HepG2 (cell line): ENCODE results near the gene DMPK. TPM values are rescaled to one million over a fixed set of nuclear protein-coding genes. Genes with fewer than 3 reads are reported as not detected.

Experiments
- GPN1 ChIP-seq: sonication (generic); formaldehyde crosslinking; IDR thresholded peaks from 2 replicates; pipeline ENCODE4 v1.5.1; 2020; ENCODE audit warnings: missing genetic modification reagents, borderline replicate concordance
- GTF2F1 ChIP-seq: fragments of 150-350 bp; IDR thresholded peaks from 2 replicates; pipeline ENCODE4 v1.6.1; 2014; ENCODE audit warnings: low read length
- HMG20B ChIP-seq: conservative IDR thresholded peaks from 2 replicates; pipeline ENCODE4 v1.6.1; 2016; ENCODE audit warnings: missing genetic modification reagents, missing compliant biosample characterization
- JUNB ChIP-seq: sonication (generic); formaldehyde crosslinking; IDR thresholded peaks from 2 replicates; pipeline ENCODE4 v1.8.0; 2022; ENCODE audit warnings: missing genetic modification reagents, mild to moderate bottlenecking, borderline replicate concordance
- KMT2A ChIP-seq: sonication (generic); formaldehyde crosslinking; IDR thresholded peaks from 2 replicates; pipeline ENCODE4 v1.4.0; 2020; ENCODE audit warnings: missing genetic modification reagents
- MIXL1 ChIP-seq: IDR thresholded peaks from 2 replicates; pipeline ENCODE4 v1.6.1; 2016
- NFRKB ChIP-seq: fragments of 450-650 bp; IDR thresholded peaks from 2 replicates; pipeline ENCODE4 v1.6.1; 2017
- RBFOX2 ChIP-seq: fragments of 200-400 bp; formaldehyde crosslinking; IDR thresholded peaks from 2 replicates; pipeline ENCODE4 v1.6.1; 2017; ENCODE audit warnings: low read depth, mild to moderate bottlenecking, low read length
- RFXAP ChIP-seq: sonication (generic); formaldehyde crosslinking; IDR thresholded peaks from 2 replicates; pipeline ENCODE4 v1.4.0; 2020; ENCODE audit warnings: missing genetic modification reagents, borderline replicate concordance
- SMAD3 ChIP-seq: sonication (generic); formaldehyde crosslinking; IDR thresholded peaks from 2 replicates; pipeline ENCODE4 v1.4.0; 2020; ENCODE audit warnings: missing genetic modification reagents
- TBX3 ChIP-seq: fragments of 450-650 bp; IDR thresholded peaks from 2 replicates; pipeline ENCODE4 v1.6.1; 2017; ENCODE audit warnings: antibody characterized with exemption, mild to moderate bottlenecking, inconsistent platforms, borderline replicate concordance
- ZBTB3 ChIP-seq: sonication (generic); formaldehyde crosslinking; IDR thresholded peaks from 2 replicates; pipeline ENCODE4 v1.4.0; 2020; ENCODE audit warnings: low read depth, mild to moderate bottlenecking, moderate library complexity, missing genetic modification reagents, borderline replicate concordance
- ZNF33B ChIP-seq: sonication (generic); formaldehyde crosslinking; IDR thresholded peaks from 2 replicates; pipeline ENCODE4 v1.5.1; 2020; ENCODE audit warnings: mild to moderate bottlenecking, missing genetic modification reagents
- ZNF431 ChIP-seq: sonication (generic); formaldehyde crosslinking; IDR thresholded peaks from 2 replicates; pipeline ENCODE4 v1.9.0; 2022; ENCODE audit warnings: missing genetic modification reagents, low read depth, mild to moderate bottlenecking, borderline replicate concordance
- ZNF619 ChIP-seq: sonication (generic); formaldehyde crosslinking; IDR thresholded peaks from 2 replicates; pipeline ENCODE4 v1.4.0; 2020; ENCODE audit warnings: mild to moderate bottlenecking, missing genetic modification reagents
- ZNF776 ChIP-seq: sonication (generic); formaldehyde crosslinking; IDR thresholded peaks from 2 replicates; pipeline ENCODE4 v1.4.0; 2020; ENCODE audit warnings: mild to moderate bottlenecking, missing genetic modification reagents
- ZNF839 ChIP-seq: sonication (generic); formaldehyde crosslinking; IDR thresholded peaks from 2 replicates; pipeline ENCODE4 v1.4.0; 2020; ENCODE audit warnings: missing genetic modification reagents, mild to moderate bottlenecking, borderline replicate concordance
- polyA plus RNA-seq, 8 experiments: library from polyadenylated mRNA; depleted of rRNA in 3 of 8; stranded (reverse) in 7 of 8; unstranded in 1 of 8; fragments of >200 nt; fragmentation: Illumina TruSeq in 4 of 8; extraction: Trizol in 4 of 8; gene quantifications; 2 replicates each; pipeline versions ENCODE4 v1.2.1 to v1.2.3, GENCODE V29; 2011 to 2016; ENCODE audit warnings: low read depth in 4 of 8, missing spikeins in 1 of 8, mixed read lengths in 1 of 8; ENCODE audit not compliant: insufficient read depth in 1 of 8
- total RNA-seq, 5 experiments: library from RNA; depleted of rRNA; stranded (reverse); fragments of >200 nt; fragmentation: Illumina TruSeq; extraction: Trizol; gene quantifications; 2 replicates each; pipeline ENCODE4 v1.2.3, GENCODE V29; 2016; ENCODE audit warnings: low read depth in 1 of 5
- TF ChIP-seq, protein P1 (sequence below): sonication (generic); formaldehyde crosslinking; IDR thresholded peaks from 2 replicates; pipeline ENCODE4 v1.8.1; 2023; ENCODE audit warnings: missing genetic modification reagents, inconsistent platforms, borderline replicate concordance
- TF ChIP-seq, protein P2 (sequence below): IDR thresholded peaks from 2 replicates; pipeline ENCODE4 v1.6.1; 2016; ENCODE audit warnings: low read depth, control low read depth
- TF ChIP-seq, protein P3 (sequence below): sonication (generic); formaldehyde crosslinking; IDR thresholded peaks from 2 replicates; pipeline ENCODE4 v1.5.0; 2020; ENCODE audit warnings: mild to moderate bottlenecking, missing genetic modification reagents
- TF ChIP-seq, protein P4 (sequence below): sonication (generic); formaldehyde crosslinking; IDR thresholded peaks from 2 replicates; pipeline ENCODE4 v1.5.1; 2020; ENCODE audit warnings: missing genetic modification reagents, mild to moderate bottlenecking, borderline replicate concordance
- TF ChIP-seq, protein P5 (sequence below): sonication (generic); formaldehyde crosslinking; IDR thresholded peaks from 2 replicates; pipeline ENCODE4 v1.8.0; 2022; ENCODE audit warnings: mild to moderate bottlenecking, missing genetic modification reagents, moderate library complexity
- TF ChIP-seq, protein P6 (sequence below): sonication (generic); formaldehyde crosslinking; IDR thresholded peaks from 2 replicates; pipeline ENCODE4 v1.4.0; 2020; ENCODE audit warnings: mild to moderate bottlenecking, missing genetic modification reagents

Gene DMPK
- total and polyA plus RNA-seq, 2 of the 13 experiments (the other 11 are each of a cell fraction or from before 2014, with no cell fraction given), result 5.3 to 8.8 TPM

DNA sequence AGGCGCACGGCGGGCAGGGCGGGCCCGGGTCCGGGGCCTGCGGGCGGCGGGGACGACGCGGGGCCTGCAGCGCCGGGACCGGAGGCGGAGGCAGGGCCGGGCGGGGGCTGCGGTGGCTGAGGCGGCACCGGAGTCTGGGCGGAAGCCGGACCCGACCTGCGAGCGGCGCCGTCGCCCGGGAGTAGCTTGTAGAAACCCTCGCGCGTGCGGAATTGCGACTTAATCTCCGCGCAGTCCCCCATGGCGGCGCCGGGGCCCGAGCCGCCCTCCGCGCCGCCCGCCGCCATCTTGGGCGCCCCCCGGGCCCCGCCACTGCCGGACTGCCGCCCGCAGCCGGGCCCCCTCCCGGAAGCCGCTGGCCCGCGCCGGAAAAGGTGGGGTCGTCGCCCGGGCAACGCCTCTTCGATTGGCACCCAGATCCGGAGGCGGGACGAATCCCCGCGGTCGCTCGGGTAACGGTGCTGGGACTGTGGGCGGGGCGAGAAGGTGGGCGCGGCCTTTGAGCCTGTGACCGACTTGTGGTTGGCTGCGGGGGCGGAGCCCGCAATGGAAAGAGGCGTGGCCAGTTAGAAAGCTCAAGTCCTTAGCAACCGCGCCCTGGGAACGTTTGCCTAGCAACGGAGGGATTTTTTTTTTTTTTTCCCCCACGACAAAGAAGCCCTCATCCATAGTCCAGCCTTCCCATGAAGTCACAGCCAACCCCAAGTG, 10.3 kb upstream of the DMPK start, which contains the start of gene DMWD (continued):
- no peak for TF ChIP-seq ZBTB3 (CRISPR knock-in tag)
- TF ChIP-seq RFXAP (CRISPR knock-in tag), result no peak
- no peak for TF ChIP-seq NFRKB
- no peak for TF ChIP-seq JUNB (CRISPR knock-in tag)
- TF ChIP-seq, protein P1, sequence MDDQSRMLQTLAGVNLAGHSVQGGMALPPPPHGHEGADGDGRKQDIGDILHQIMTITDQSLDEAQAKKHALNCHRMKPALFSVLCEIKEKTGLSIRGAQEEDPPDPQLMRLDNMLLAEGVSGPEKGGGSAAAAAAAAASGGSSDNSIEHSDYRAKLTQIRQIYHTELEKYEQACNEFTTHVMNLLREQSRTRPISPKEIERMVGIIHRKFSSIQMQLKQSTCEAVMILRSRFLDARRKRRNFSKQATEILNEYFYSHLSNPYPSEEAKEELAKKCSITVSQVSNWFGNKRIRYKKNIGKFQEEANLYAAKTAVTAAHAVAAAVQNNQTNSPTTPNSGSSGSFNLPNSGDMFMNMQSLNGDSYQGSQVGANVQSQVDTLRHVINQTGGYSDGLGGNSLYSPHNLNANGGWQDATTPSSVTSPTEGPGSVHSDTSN (CRISPR knock-in tag), result no peak
- no peak for TF ChIP-seq HMG20B
- peak; percentile 69 for TF ChIP-seq RBFOX2
- TF ChIP-seq ZNF619, result no peak
- no peak for TF ChIP-seq GTF2F1
- TF ChIP-seq ZNF839 (CRISPR knock-in tag), result no peak
- no peak for TF ChIP-seq GPN1 (CRISPR knock-in tag)
- TF ChIP-seq, protein P2, sequence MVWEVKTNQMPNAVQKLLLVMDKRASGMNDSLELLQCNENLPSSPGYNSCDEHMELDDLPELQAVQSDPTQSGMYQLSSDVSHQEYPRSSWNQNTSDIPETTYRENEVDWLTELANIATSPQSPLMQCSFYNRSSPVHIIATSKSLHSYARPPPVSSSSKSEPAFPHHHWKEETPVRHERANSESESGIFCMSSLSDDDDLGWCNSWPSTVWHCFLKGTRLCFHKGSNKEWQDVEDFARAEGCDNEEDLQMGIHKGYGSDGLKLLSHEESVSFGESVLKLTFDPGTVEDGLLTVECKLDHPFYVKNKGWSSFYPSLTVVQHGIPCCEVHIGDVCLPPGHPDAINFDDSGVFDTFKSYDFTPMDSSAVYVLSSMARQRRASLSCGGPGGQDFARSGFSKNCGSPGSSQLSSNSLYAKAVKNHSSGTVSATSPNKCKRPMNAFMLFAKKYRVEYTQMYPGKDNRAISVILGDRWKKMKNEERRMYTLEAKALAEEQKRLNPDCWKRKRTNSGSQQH (CRISPR knock-in tag), result no peak
- TF ChIP-seq ZNF776 (CRISPR knock-in tag), result no peak
- no peak for TF ChIP-seq MIXL1
- no peak for TF ChIP-seq TBX3
- no peak for TF ChIP-seq ZNF33B (CRISPR knock-in tag)
- TF ChIP-seq, protein P3, sequence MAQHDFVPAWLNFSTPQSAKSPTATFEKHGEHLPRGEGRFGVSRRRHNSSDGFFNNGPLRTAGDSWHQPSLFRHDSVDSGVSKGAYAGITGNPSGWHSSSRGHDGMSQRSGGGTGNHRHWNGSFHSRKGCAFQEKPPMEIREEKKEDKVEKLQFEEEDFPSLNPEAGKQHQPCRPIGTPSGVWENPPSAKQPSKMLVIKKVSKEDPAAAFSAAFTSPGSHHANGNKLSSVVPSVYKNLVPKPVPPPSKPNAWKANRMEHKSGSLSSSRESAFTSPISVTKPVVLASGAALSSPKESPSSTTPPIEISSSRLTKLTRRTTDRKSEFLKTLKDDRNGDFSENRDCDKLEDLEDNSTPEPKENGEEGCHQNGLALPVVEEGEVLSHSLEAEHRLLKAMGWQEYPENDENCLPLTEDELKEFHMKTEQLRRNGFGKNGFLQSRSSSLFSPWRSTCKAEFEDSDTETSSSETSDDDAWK (CRISPR knock-in tag), result no peak
- TF ChIP-seq ZNF431 (CRISPR knock-in tag), result no peak
- TF ChIP-seq KMT2A, result no peak
- no peak for TF ChIP-seq SMAD3
- TF ChIP-seq, protein P4, sequence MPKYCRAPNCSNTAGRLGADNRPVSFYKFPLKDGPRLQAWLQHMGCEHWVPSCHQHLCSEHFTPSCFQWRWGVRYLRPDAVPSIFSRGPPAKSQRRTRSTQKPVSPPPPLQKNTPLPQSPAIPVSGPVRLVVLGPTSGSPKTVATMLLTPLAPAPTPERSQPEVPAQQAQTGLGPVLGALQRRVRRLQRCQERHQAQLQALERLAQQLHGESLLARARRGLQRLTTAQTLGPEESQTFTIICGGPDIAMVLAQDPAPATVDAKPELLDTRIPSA (CRISPR knock-in tag), result no peak
- TF ChIP-seq, protein P5, sequence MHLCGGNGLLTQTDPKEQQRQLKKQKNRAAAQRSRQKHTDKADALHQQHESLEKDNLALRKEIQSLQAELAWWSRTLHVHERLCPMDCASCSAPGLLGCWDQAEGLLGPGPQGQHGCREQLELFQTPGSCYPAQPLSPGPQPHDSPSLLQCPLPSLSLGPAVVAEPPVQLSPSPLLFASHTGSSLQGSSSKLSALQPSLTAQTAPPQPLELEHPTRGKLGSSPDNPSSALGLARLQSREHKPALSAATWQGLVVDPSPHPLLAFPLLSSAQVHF (CRISPR knock-in tag), result no peak
- TF ChIP-seq, protein P6, sequence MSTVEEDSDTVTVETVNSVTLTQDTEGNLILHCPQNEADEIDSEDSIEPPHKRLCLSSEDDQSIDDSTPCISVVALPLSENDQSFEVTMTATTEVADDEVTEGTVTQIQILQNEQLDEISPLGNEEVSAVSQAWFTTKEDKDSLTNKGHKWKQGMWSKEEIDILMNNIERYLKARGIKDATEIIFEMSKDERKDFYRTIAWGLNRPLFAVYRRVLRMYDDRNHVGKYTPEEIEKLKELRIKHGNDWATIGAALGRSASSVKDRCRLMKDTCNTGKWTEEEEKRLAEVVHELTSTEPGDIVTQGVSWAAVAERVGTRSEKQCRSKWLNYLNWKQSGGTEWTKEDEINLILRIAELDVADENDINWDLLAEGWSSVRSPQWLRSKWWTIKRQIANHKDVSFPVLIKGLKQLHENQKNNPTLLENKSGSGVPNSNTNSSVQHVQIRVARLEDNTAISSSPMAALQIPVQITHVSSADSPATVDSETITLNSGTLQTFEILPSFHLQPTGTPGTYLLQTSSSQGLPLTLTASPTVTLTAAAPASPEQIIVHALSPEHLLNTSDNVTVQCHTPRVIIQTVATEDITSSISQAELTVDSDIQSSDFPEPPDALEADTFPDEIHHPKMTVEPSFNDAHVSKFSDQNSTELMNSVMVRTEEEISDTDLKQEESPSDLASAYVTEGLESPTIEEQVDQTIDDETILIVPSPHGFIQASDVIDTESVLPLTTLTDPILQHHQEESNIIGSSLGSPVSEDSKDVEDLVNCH (CRISPR knock-in tag), result no peak
